HG02759 (cell line): ENCODE results near the gene MBOAT2.
"Not testable (repeated sequence)": the region's sequence is repeated elsewhere in the genome, so short reads cannot be mapped to it uniquely, and the experiment has no call there.

Experiments used
- ATAC-seq: cut with Tn5 transposase; IDR thresholded peaks from one replicate; pipeline ENCODE4 v1.9.1; 2021; ENCODE audit warnings: mild to moderate bottlenecking, moderate library complexity; ENCODE audit not compliant: unreplicated experiment

MBOAT2 gene

GRCh38 chr2:8993196-8993901 lies 10.1 kb downstream of the MBOAT2 start:
- no peak for ATAC-seq

GRCh38 chr2:8992643-8993042 lies 10.8 kb downstream of the MBOAT2 start:
- ATAC-seq: no peak

- no peak for ATAC-seq
Measured at GRCh38 chr2:8989536-8990079, 13.9 kb downstream of the MBOAT2 start.

GRCh38 chr2:8987410-8987809 lies 16.1 kb downstream of the MBOAT2 start:
- ATAC-seq: no peak

- ATAC-seq: peak; percentile 37
Measured at GRCh38 chr2:8986327-8986976, 17.0 kb downstream of the MBOAT2 start.

- ATAC-seq: no peak
Measured at GRCh38 chr2:8985561-8986326, 17.7 kb downstream of the MBOAT2 start.

GRCh38 chr2:8984855-8985254 lies 18.6 kb downstream of the MBOAT2 start:
- ATAC-seq: peak; percentile 41

GRCh38 chr2:8984157-8984556 lies 19.3 kb downstream of the MBOAT2 start:
- peak; percentile 46 for ATAC-seq

- no peak for ATAC-seq
Measured at GRCh38 chr2:8983571-8983970, 19.9 kb downstream of the MBOAT2 start.

- no peak for ATAC-seq
Measured at GRCh38 chr2:8981876-8982275, 21.6 kb downstream of the MBOAT2 start.

- ATAC-seq: no peak
Measured at GRCh38 chr2:8980096-8980495, 23.4 kb downstream of the MBOAT2 start.

- ATAC-seq: no peak
Measured at GRCh38 chr2:8977758-8978157, 25.7 kb downstream of the MBOAT2 start.

GRCh38 chr2:8976442-8977259 lies 26.8 kb downstream of the MBOAT2 start:
- ATAC-seq: no peak

- ATAC-seq: no peak
Measured at GRCh38 chr2:8974016-8974415, 29.5 kb downstream of the MBOAT2 start.

GRCh38 chr2:8973017-8973416 lies 30.5 kb downstream of the MBOAT2 start:
- ATAC-seq: not testable (repeated sequence)

- not testable (repeated sequence) for ATAC-seq
Measured at GRCh38 chr2:8972535-8972934, 30.9 kb downstream of the MBOAT2 start.

GRCh38 chr2:8969348-8969747 lies 34.1 kb downstream of the MBOAT2 start:
- not testable (repeated sequence) for ATAC-seq

GRCh38 chr2:8966123-8966908 lies 37.2 kb downstream of the MBOAT2 start:
- no peak for ATAC-seq

GRCh38 chr2:8965216-8965969 lies 38.1 kb downstream of the MBOAT2 start:
- no peak for ATAC-seq
